SKM-1 treated with dmso at 0.1 percent for 144 hours (cell line): ENCODE measurements around the gene RAB36.
A peak's percentile ranks its signal among the peaks of the same experiment; 100 is the strongest.

Experiments
- DNase-seq: peaks from one replicate; lab custom pipeline; 2025; ENCODE audit not compliant: unreplicated experiment; lab: John Stamatoyannopoulos, UW

Gene RAB36

GRCh38 chr22:23120415-23120899 lies 24.8 kb upstream of the RAB36 start:
- no peak for DNase-seq

GRCh38 chr22:23121000-23121421 lies 24.3 kb upstream of the RAB36 start:
- DNase-seq = no peak

- no peak for DNase-seq
Observed at GRCh38 chr22:23121424-23121823, 23.9 kb upstream of the RAB36 start.

GRCh38 chr22:23122216-23122957 lies 22.9 kb upstream of the RAB36 start:
- no peak for DNase-seq

GRCh38 chr22:23122992-23123803 lies 22.1 kb upstream of the RAB36 start:
- no peak for DNase-seq

- no peak for DNase-seq
Observed at GRCh38 chr22:23123804-23124254, 21.4 kb upstream of the RAB36 start.

GRCh38 chr22:23124611-23125511 lies 20.4 kb upstream of the RAB36 start:
- DNase-seq = no peak

- no peak for DNase-seq
Observed at GRCh38 chr22:23125512-23126103, 19.7 kb upstream of the RAB36 start.

- no peak for DNase-seq
Observed at GRCh38 chr22:23126165-23127054, 18.9 kb upstream of the RAB36 start.

- DNase-seq = no peak
Observed at GRCh38 chr22:23127055-23127756, 18.1 kb upstream of the RAB36 start.

- DNase-seq = no peak
Observed at GRCh38 chr22:23127788-23128187, 17.5 kb upstream of the RAB36 start.

- peak; percentile 47 for DNase-seq
Observed at GRCh38 chr22:23128269-23129108, 16.8 kb upstream of the RAB36 start.

GRCh38 chr22:23129149-23129548 lies 16.1 kb upstream of the RAB36 start:
- DNase-seq = no peak

GRCh38 chr22:23130697-23131096 lies 14.6 kb upstream of the RAB36 start:
- no peak for DNase-seq

- no peak for DNase-seq
Observed at GRCh38 chr22:23131931-23132330, 13.3 kb upstream of the RAB36 start.

- no peak for DNase-seq
Observed at GRCh38 chr22:23132376-23133091, 12.7 kb upstream of the RAB36 start.

GRCh38 chr22:23133922-23134321 lies 11.4 kb upstream of the RAB36 start:
- DNase-seq = no peak
